ENCODE data around the gene ROS1. TPM values are rescaled to one million over a fixed set of nuclear protein-coding genes. Genes with fewer than 3 reads are reported as not detected.
"Not testable (repeated sequence)": the region's sequence is repeated elsewhere in the genome, so short reads cannot be mapped to it uniquely, and the experiment has no call there.

The ROS1 gene
- polyA plus RNA-seq, 4 donors, result 0.11 to 0.70 (median 0.23) TPM; not detected in 1

DNA sequence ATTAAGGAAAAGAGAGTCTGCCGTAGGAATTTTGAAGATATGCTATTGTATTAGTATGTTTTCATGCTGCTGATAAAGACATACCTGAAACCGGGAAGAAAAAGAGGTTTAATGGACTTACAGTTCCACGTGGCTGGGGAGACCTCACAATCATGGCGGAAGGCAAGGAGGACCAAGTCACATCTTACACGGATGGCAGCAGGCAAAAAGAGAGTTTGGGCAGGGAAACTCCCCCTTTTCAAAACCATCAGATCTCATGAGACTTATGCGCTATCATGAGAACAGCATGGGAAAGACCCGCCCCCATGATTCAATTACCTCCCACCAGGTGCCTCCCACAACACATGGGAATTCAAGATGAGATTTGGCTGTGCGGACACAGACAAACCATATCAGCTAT is 16.6 kb upstream of the ROS1 start:
- DNase-seq (ENCODE audit: low read depth in 4 of 4, low spot score in 3 of 4), result not testable (repeated sequence)

- DNase-seq (ENCODE audit: low read depth in 4 of 4, low spot score in 3 of 4), result no peak
These were observed 16.1 kb upstream of the ROS1 start for GRCh38 chr6:117441824-117442264.

GRCh38 chr6:117440706-117441525 is 15.2 kb upstream of the ROS1 start:
- DNase-seq (ENCODE audit: low read depth in 4 of 4, low spot score in 3 of 4), result no peak

DNA sequence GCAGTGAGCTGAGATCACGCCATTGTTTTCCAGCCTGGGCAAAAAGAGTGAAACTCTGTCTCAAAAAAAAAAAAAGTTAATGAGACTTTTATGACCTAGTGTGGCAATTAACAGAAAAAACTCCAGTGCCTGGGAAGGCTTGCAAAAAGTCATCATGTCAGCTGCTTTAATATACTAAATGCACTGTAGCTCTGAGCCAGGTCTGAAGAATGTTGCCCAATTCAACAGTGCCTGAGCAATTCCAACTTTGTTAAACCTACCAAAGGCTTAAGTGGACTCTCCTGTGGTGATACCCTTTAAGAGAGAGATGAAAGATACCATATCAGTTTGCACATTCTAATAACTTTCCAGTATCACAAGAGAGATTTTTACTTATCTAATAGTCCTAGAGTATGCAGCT is 6.5 kb upstream of the ROS1 start:
- no peak for DNase-seq (ENCODE audit: low read depth in 4 of 4, low spot score in 3 of 4)

DNA sequence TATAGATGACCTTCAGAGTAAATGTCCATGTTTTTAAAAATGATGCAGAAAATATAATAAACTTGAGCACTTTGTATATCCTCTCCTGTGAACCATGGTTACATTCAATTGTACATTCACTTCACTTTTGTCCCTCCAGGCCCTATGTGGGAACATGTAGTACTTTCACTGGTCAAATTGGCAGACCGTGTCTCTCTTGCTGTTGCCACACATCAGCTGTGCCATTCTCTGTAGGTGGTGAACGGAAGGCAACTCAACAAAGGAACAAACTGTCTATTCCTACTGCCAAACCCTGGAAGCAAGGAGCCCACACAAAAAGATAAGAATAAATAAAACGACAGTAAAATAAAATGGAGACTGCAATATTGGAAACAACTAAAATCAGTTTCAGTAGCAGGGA is 2.0 kb downstream of the ROS1 start:
- no peak for DNase-seq (ENCODE audit: low read depth in 4 of 4, low spot score in 3 of 4)

DNA sequence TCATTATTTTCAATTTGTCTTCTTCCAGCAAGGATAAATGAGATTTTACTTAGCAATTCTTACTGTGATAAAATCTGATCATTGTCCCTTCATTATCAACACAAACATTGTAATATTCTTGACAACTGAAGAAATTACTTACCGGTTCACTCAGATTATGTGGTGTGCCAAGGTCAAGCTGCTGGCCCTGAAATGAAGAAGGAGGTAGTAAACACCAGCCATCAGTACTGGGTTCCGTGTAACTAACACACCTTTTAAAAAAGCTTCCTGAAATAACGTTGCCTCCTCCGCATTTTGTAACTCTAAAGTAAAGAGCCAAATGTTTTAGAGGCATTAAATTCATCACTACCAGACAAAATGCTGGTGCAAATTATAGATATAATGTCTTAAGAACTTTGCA is 7.4 kb downstream of the ROS1 start:
- no peak for DNase-seq (ENCODE audit: low read depth in 4 of 4, low spot score in 3 of 4)

DNA sequence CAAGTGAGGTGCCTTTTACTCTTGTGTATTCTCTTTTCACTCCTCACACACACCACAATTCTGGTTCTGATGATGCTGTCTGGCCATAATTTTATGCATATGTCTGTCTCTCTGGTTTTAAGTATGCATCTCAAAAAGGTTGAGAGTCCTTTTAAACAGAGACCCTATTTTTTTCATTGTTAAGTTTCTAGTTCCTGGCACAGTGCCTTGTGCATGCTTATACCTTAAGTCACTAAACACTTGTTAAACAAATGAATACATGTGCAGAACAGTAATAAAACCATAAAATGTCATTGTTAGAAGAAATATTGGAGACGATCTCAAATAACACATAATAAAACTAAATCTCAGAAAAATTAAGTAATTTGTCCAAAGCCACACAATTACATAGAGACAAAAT is 7.9 kb downstream of the ROS1 start:
- DNase-seq (ENCODE audit: low read depth in 4 of 4, low spot score in 3 of 4), result no peak

DNA sequence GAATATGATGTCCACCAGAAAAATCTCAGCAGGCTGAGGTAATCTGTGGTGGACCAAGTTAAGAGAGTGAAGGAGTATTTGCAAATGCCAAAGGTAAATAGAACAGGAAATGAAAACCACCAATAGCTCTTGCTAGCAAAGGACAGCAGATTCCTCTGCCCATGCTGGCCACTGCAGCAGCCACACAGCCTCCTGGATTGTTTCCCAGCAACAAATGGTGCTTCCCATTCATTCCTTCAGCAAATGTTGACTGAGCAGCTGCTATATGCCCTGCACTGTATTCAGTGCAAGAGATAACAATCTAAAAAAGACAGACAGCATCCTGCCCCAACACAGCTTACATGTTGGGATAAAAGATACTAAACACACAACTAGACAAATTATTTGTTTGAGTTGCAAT is 11.0 kb downstream of the ROS1 start:
- no peak for DNase-seq (ENCODE audit: low read depth in 4 of 4, low spot score in 3 of 4)

DNA sequence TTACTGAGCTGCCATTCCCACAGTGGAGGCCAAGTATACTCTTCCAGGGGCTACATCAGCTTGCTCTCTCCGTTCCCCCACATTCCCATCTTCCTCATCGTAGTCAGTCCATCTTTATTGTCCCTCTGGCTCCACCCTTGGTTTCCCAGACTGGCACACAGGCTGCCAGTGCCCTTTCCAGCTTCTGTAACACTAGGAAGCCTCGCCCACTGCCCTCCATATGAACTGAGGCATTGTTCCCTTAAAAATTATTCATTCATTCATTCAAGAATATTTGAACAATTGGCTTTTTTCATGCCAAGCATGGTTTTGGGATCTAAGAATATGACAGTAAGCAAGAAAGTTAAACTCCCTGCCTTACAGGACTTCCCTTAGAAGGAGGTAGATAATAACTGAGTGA is 14.3 kb downstream of the ROS1 start:
- no peak for DNase-seq (ENCODE audit: low read depth in 4 of 4, low spot score in 3 of 4)

- no peak for DNase-seq (ENCODE audit: low read depth in 4 of 4, low spot score in 3 of 4)
These were observed 15.9 kb downstream of the ROS1 start for GRCh38 chr6:117409863-117410262.

DNA sequence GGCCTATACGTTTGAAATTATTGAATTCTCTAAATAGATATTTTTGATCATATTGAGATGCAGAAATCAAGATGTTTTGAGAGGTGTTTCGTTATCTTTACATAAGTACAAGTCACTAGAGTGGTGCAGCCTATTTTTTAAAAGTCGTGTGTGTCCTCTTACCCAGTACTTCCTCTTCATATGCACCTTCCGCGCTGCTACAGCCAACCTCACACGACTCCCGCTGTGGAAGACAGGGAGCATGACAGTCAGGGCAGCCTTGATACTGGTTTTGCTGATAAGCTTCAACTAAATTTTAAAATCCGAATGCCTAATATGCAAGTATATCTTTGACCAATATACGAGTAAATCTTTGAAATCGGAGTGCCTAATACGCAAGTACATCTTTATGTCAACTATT is 16.3 kb downstream of the ROS1 start:
- no peak for DNase-seq (ENCODE audit: low read depth in 4 of 4, low spot score in 3 of 4)

- no peak for DNase-seq (ENCODE audit: low read depth in 4 of 4, low spot score in 3 of 4)
These were observed 21.2 kb downstream of the ROS1 start for GRCh38 chr6:117404548-117404947.

DNA sequence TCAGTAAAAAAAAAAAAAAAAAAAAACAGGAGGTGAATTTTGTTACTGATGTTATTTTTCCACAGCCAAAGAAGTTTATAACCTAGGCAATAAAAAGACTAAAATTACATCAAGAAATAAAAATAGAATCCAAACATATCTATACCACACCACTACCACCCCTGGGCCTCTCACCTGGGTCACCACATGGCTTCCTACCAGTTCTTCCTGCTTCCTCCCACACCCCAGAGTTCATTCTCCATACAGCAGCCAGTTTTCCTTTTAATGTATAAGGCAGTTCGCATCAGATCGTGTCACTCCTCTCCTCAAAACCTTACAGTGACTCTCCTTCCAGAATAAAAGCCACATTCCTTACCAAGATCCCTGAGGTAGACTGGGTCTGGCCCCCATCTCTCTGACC is 23.9 kb downstream of the ROS1 start:
- DNase-seq (ENCODE audit: low read depth in 4 of 4, low spot score in 3 of 4), result no peak

GRCh38 chr6:117399924-117400323 is 25.8 kb downstream of the ROS1 start:
- no peak for DNase-seq (ENCODE audit: low read depth in 4 of 4, low spot score in 3 of 4)

DNA sequence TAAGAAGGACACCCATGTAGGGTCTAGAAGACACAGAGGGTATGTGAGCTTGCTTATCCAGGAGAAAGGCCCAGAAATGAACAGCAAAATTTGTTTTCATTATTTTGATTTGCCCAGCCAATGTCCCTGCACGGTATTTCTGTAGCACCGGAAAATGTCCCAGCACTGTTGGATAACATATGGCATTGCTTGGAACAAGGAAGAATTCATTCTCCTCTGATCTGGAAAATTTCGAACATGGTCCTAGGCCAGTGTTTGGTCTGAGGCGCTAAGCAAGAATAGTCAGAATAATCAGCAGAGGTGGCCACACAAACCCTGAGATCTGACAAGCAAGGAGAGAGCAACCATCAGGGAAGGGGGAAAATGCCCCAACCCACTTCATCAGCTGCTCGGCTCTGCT is 26.6 kb downstream of the ROS1 start:
- no peak for DNase-seq (ENCODE audit: low read depth in 4 of 4, low spot score in 3 of 4)

DNA sequence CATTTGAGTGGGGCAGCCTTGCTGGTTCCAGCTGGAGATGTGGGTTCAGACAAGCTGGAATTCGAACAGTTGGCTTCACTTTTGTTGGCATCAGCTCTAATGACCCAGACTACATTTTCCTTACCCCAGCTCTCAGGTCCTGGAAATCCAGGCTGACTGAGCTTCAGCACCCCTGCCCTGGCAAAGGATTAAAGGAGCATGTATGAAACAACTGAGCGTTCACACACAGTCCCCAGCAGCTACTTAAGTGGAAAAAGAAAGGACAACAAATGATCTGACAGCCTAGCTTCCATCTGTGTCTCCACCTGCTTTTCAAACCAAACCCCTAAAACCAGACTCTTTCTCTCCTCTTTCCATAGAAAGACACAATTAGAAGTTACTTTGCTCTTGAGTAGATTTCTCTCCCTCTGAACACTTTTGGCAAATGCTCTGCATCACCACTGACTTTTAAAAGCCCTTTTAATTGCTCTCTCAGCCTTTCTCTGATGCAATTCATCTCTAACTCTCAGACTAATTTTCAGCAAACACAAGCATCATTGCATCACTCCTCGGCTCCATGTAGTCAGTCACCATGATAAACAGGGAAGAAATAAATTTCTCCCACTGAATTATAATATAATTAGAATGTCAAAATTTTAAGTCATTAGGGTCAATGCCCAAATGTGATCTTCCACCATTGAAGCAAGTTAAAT is 28.1 kb downstream of the ROS1 start:
- DNase-seq (ENCODE audit: low read depth in 4 of 4, low spot score in 3 of 4), result no peak

DNA sequence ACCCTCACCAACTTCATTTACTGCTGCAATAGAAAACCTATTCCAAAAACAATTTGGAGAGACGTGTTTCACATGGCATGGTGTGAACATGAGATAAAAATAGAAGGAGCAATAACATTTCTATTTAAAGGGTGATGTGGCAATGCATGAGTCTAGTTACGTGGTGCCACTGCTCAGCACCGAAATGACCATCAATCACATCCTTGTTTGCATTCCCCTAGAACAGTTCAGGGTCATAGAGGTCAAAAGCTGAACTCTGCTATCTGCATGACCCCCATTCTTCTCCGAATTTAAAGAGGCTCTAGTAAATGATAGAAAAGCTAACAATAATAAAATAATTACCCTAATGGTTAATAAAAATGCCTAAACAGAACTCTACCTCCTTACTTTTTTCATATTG is 29.5 kb downstream of the ROS1 start:
- DNase-seq (ENCODE audit: low read depth in 4 of 4, low spot score in 3 of 4), result no peak

DNA sequence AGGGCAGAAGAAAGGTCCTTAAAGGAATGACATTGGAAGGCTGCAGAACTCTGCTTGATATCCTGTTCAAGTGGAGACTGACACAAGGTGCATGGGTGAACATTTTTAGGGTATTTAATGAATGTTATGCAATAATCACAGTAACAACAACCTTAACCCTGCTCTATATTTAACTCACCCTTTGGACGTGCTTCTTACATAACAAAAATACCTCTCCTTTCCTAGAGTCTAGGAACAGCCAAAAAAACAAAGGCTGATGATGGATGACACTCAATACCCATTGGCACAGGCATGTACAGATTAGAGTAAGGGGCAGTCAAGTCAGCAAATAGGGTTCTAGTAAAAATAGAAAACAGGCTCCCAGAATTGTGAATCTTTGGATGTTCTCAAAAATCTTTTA is 30.6 kb downstream of the ROS1 start:
- DNase-seq (ENCODE audit: low read depth in 4 of 4, low spot score in 3 of 4), result no peak

- no peak for DNase-seq (ENCODE audit: low read depth in 4 of 4, low spot score in 3 of 4)
These were observed 32.7 kb downstream of the ROS1 start for GRCh38 chr6:117393045-117393444.

- DNase-seq (ENCODE audit: low read depth in 4 of 4, low spot score in 3 of 4), result no peak
These were observed 33.7 kb downstream of the ROS1 start for GRCh38 chr6:117391874-117392583.

- DNase-seq (ENCODE audit: low read depth in 4 of 4, low spot score in 3 of 4), result no peak
These were observed 36.3 kb downstream of the ROS1 start for GRCh38 chr6:117389227-117390057.

All from left renal pelvis (tissue), 4 donors.